H9 (cell line): ENCODE data around the gene MLLT6. TPM values are rescaled to one million over a fixed set of nuclear protein-coding genes. Genes with fewer than 3 reads are reported as not detected.

Experiments
- DNase-seq: peaks from one replicate; pipeline ENCODE4 v3.0.0-alpha.2; 2017
- H2AFZ ChIP-seq: one replicate; pipeline ENCODE4 v1.6.1; 2013; ENCODE audit warnings: mild to moderate bottlenecking, low read length, control low read depth, moderate library complexity
- H2AK5ac ChIP-seq: 2 replicates; pipeline ENCODE4 v1.6.1; 2013; ENCODE audit warnings: low read length, control low read depth, mixed read lengths; ENCODE audit not compliant: insufficient read length
- H2BK120ac ChIP-seq: one replicate; pipeline ENCODE4 v1.6.1; 2013; ENCODE audit warnings: low read depth, mild to moderate bottlenecking, low read length, control low read depth, inconsistent platforms; ENCODE audit not compliant: poor library complexity, severe bottlenecking
- H2BK12ac ChIP-seq: 2 replicates; pipeline ENCODE4 v1.6.1; 2013; ENCODE audit warnings: low read length, control low read depth, mixed read lengths, low read depth; ENCODE audit not compliant: insufficient read length
- H2BK15ac ChIP-seq: 2 replicates; pipeline ENCODE4 v1.6.1; 2013; ENCODE audit warnings: low read depth, low read length, control low read depth
- H2BK20ac ChIP-seq: one replicate; pipeline ENCODE4 v1.6.1; 2013; ENCODE audit warnings: low read depth, mild to moderate bottlenecking, low read length, control low read depth, inconsistent platforms; ENCODE audit not compliant: poor library complexity, severe bottlenecking
- H2BK5ac ChIP-seq: 2 replicates; pipeline ENCODE4 v1.6.1; 2013; ENCODE audit warnings: low read length, control low read depth, mixed read lengths; ENCODE audit not compliant: insufficient read length
- H3K14ac ChIP-seq: 2 replicates; pipeline ENCODE4 v1.6.1; 2013; ENCODE audit warnings: low read length, control low read depth; ENCODE audit not compliant: insufficient read depth
- H3K18ac ChIP-seq: 2 replicates; pipeline ENCODE4 v1.6.1; 2013; ENCODE audit warnings: low read depth, mild to moderate bottlenecking, mixed read lengths, low read length, control low read depth; ENCODE audit not compliant: insufficient read length
- H3K23ac ChIP-seq: 2 replicates; pipeline ENCODE4 v1.6.1; 2013; ENCODE audit warnings: low read length, control low read depth, mixed read lengths, low read depth; ENCODE audit not compliant: insufficient read length
- H3K23me2 ChIP-seq: 2 replicates; pipeline ENCODE4 v1.6.1; 2013; ENCODE audit warnings: low read depth, mild to moderate bottlenecking, mixed read lengths, low read length, control low read depth; ENCODE audit not compliant: insufficient read length, poor library complexity, severe bottlenecking
- H3K27ac ChIP-seq: 2 replicates; pipeline ENCODE4 v1.5.1; 2013; ENCODE audit warnings: low read length, control low read depth, mixed read lengths, low read depth; ENCODE audit not compliant: insufficient read length
- H3K27me3 ChIP-seq: 2 replicates; pipeline ENCODE4 v1.6.1; 2013; ENCODE audit warnings: low read length, control low read depth, inconsistent platforms; ENCODE audit not compliant: insufficient read depth
- H3K4ac ChIP-seq: 2 replicates; pipeline ENCODE4 v1.6.1; 2013; ENCODE audit warnings: low read depth, mild to moderate bottlenecking, control low read depth, inconsistent platforms, low read length, moderate library complexity
- H3K4me1 ChIP-seq: 2 replicates; pipeline ENCODE4 v1.6.1; 2013; ENCODE audit warnings: low read length, control low read depth, inconsistent platforms; ENCODE audit not compliant: insufficient read depth
- H3K4me2 ChIP-seq: 2 replicates; pipeline ENCODE4 v1.6.1; 2013; ENCODE audit warnings: low read length, control low read depth, mixed read lengths; ENCODE audit not compliant: insufficient read length, insufficient read depth
- H3K56ac ChIP-seq: 2 replicates; pipeline ENCODE4 v1.6.1; 2013; ENCODE audit warnings: low read depth, mild to moderate bottlenecking, mixed read lengths, low read length, control low read depth; ENCODE audit not compliant: insufficient read length
- H3K79me1 ChIP-seq: 2 replicates; pipeline ENCODE4 v1.6.1; 2013; ENCODE audit warnings: low read depth, mild to moderate bottlenecking, moderate library complexity, low read length, control low read depth, inconsistent platforms; ENCODE audit not compliant: insufficient read depth, poor library complexity, severe bottlenecking
- H3K79me2 ChIP-seq: 2 replicates; pipeline ENCODE4 v1.6.1; 2013; ENCODE audit warnings: low read length, control low read depth, inconsistent platforms; ENCODE audit not compliant: insufficient read depth
- H3K9ac ChIP-seq: 2 replicates; pipeline ENCODE4 v1.6.1; 2013; ENCODE audit warnings: low read length, control low read depth, mixed read lengths; ENCODE audit not compliant: insufficient read length; ENCODE audit errors: extremely low read depth
- H3K9me3 ChIP-seq: one replicate; pipeline ENCODE4 v1.6.1; 2013; ENCODE audit warnings: low read depth, low read length, inconsistent platforms; ENCODE audit not compliant: control insufficient read depth
- H3T11ph ChIP-seq: one replicate; pipeline ENCODE4 v1.6.1; 2013; ENCODE audit warnings: mild to moderate bottlenecking, low read length, control low read depth, inconsistent platforms
- H4K20me1 ChIP-seq: one replicate; pipeline ENCODE4 v1.6.1; 2013; ENCODE audit not compliant: control insufficient read depth, insufficient read length, insufficient read depth
- H4K5ac ChIP-seq: 2 replicates; pipeline ENCODE4 v1.6.1; 2013; ENCODE audit warnings: low read depth, mild to moderate bottlenecking, mixed read lengths, low read length, control low read depth; ENCODE audit not compliant: insufficient read length
- H4K8ac ChIP-seq: replicated peaks from 2 replicates; pipeline ENCODE4 v1.6.1; 2013; ENCODE audit warnings: low read length, control low read depth, mixed read lengths, low read depth; ENCODE audit not compliant: insufficient read length
- H4K91ac ChIP-seq: 2 replicates; pipeline ENCODE4 v1.6.1; 2013; ENCODE audit warnings: low read depth, mild to moderate bottlenecking, moderate library complexity, mixed read lengths, low read length, control low read depth; ENCODE audit not compliant: insufficient read length
- H3K27ac Mint-ChIP-seq, 3 experiments: 2 replicates in 2 of 3; 3 replicates in 1 of 3; pipeline ENCODE4 v1.8.0; 2020 to 2021; ENCODE audit warnings: mixed read lengths in 3 of 3, mild to moderate bottlenecking in 1 of 3, moderate library complexity in 1 of 3
- H3K27me3 Mint-ChIP-seq: 2 replicates; pipeline ENCODE4 v1.8.0; 2021; ENCODE audit warnings: low read depth, mild to moderate bottlenecking, moderate library complexity, mixed read lengths
- H3K36me3 Mint-ChIP-seq, 3 experiments: 2 replicates in 2 of 3; 3 replicates in 1 of 3; pipeline ENCODE4 v1.8.0; 2020 to 2021; ENCODE audit warnings: low read depth in 3 of 3, mixed read lengths in 3 of 3; ENCODE audit not compliant: insufficient read depth in 1 of 3
- H3K4me1 Mint-ChIP-seq, 2 experiments: 2 replicates each; pipeline ENCODE4 v1.8.0; 2020; ENCODE audit warnings: mixed read lengths in 2 of 2
- H3K4me3 Mint-ChIP-seq, 2 experiments: 2 replicates in 1 of 2; 3 replicates in 1 of 2; pipeline ENCODE4 v1.8.0; 2020 to 2021; ENCODE audit warnings: mild to moderate bottlenecking in 2 of 2, mixed read lengths in 2 of 2, moderate library complexity in 1 of 2
- H3K9me3 Mint-ChIP-seq, 2 experiments: 2 replicates in 1 of 2; 3 replicates in 1 of 2; pipeline ENCODE4 v1.8.0; 2020; ENCODE audit warnings: mild to moderate bottlenecking in 2 of 2, mixed read lengths in 2 of 2, moderate library complexity in 1 of 2
- WGBS: extraction: QIAGEN DNeasy Blood & Tissue Kit; methylation state at CpG from one replicate; pipeline ENCODE4 v1.1.7; 2013; ENCODE audit warnings: missing lambda C conversion rate, low lambda C conversion rate, mixed read lengths; ENCODE audit not compliant: insufficient read length; ENCODE audit errors: extremely low coverage; 5-methylcytosine and 5-hydroxymethylcytosine counted together
- total RNA-seq: library from RNA; stranded (reverse); gene quantifications from 2 replicates; pipeline ENCODE4 v1.2.1, GENCODE V29; 2021
- TF ChIP-seq, protein P1 (sequence below): fragments of 200-600 bp; sonication (generic); conservative IDR thresholded peaks from 3 replicates; pipeline ENCODE4 v1.8.0; 2021; ENCODE audit warnings: antibody characterized with exemption, mild to moderate bottlenecking

MLLT6 gene
- total RNA-seq, 1 experiment from 2014 or later, result 26.4 TPM

DNA sequence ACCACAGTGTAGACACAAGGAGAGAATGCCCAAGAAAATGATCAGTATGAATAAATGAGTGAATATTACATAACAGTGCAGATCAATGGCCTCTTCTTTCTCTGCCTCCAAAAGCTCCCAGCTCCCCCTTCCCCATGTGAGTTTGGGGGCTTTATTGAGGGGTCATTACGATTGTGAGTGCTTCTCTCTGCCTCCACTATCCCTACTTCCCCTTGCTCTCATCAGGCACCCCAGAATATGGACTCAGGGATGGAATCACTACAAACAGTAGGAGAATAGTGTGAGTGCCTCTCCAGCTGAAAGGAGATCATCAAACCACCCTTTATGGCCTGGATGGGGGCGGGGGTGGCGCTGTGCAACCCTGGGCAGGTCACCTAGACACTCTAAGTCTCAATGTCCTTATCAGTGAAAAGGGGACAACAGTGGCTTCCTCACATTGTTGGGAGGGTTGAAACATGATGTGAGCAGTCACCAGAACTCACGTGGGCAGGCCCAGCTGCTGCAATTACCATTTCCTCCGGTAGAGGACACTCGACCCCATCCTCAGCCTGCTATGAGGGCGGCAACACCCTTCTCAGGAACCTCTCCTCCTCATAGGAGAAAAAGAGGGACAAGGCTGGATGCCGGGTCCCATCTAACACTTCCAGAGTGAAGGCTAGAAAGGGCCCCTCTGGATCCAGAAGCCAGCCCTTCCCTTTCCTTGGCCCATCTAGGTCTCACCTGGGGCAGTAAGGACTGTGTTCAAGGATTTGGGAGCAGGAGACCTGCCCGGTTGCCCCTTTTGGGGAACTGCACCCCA lies 28.2 kb upstream of the MLLT6 start:
- Histone ChIP-seq H4K5ac (no peak overlapping the region), H3K4me1 (peaks cover 3% of the 10 kb centered on the region), H4K91ac (no peak overlapping the region), H3K9me3 (no peaks in the 10 kb centered on the region), H2BK5ac (no peak overlapping the region), H2AFZ (no peak overlapping the region), H3K56ac (no peak overlapping the region), H3K18ac (no peak overlapping the region), H3K27me3 (peaks cover 38% of the 10 kb centered on the region), H4K8ac (no peak overlapping the region), H3K9ac (no peak overlapping the region), H3K27ac (no peak overlapping the region), H2AK5ac (no peak overlapping the region), H2BK20ac (no peak overlapping the region), H3K4me2 (no peak overlapping the region), H3K79me1 (no peaks in the 10 kb centered on the region), H3K4ac (no peak overlapping the region), H2BK12ac (no peak overlapping the region), H4K20me1 (no peaks in the 10 kb centered on the region), H2BK120ac (no peak overlapping the region), H3K14ac (no peak overlapping the region), H3T11ph (no peak overlapping the region), H3K23me2 (peaks cover 23% of the 10 kb centered on the region), H2BK15ac (no peak overlapping the region), H3K23ac (no peak overlapping the region), H3K79me2 (no peaks in the 10 kb centered on the region)
- WGBS, result no CpG with 5 or more reads among the region's 9 CpGs
- no peaks in the 10 kb centered on the region; a peak in 1 of 7 replicates for H3K36me3 Mint-ChIP-seq
- no peaks in the 10 kb centered on the region; a peak in 2 of 5 replicates for H3K9me3 Mint-ChIP-seq
- TF ChIP-seq, protein P1, sequence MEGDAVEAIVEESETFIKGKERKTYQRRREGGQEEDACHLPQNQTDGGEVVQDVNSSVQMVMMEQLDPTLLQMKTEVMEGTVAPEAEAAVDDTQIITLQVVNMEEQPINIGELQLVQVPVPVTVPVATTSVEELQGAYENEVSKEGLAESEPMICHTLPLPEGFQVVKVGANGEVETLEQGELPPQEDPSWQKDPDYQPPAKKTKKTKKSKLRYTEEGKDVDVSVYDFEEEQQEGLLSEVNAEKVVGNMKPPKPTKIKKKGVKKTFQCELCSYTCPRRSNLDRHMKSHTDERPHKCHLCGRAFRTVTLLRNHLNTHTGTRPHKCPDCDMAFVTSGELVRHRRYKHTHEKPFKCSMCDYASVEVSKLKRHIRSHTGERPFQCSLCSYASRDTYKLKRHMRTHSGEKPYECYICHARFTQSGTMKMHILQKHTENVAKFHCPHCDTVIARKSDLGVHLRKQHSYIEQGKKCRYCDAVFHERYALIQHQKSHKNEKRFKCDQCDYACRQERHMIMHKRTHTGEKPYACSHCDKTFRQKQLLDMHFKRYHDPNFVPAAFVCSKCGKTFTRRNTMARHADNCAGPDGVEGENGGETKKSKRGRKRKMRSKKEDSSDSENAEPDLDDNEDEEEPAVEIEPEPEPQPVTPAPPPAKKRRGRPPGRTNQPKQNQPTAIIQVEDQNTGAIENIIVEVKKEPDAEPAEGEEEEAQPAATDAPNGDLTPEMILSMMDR, result peak; percentile 93
- peak; percentile 95 for DNase-seq
- peaks cover 81% of the 10 kb centered on the region for H3K27me3 Mint-ChIP-seq
- no peak overlapping the region for H3K4me3 Mint-ChIP-seq
- no peak overlapping the region for H3K27ac Mint-ChIP-seq
- peaks cover 17 to 21% of the 10 kb centered on the region in 2 experiments for H3K4me1 Mint-ChIP-seq
